Skeletal muscle satellite cell (primary cell): ENCODE measurements around the gene FDXR.

Experiments used
- H3K27me3 ChIP-seq: 2 replicates; pipeline ENCODE4 v1.7.0; 2013; ENCODE audit warnings: low read length; ENCODE audit not compliant: control insufficient read depth, insufficient read depth
- H3K36me3 ChIP-seq: 2 replicates; pipeline ENCODE4 v1.7.0; 2013; ENCODE audit warnings: mild to moderate bottlenecking, control low read depth, low read length; ENCODE audit not compliant: insufficient read depth
- H3K4me1 ChIP-seq: 2 replicates; pipeline ENCODE4 v1.7.0; 2013; ENCODE audit warnings: low read length; ENCODE audit not compliant: control insufficient read depth, insufficient read depth
- H3K4me2 ChIP-seq: 2 replicates; pipeline ENCODE4 v1.7.0; 2013; ENCODE audit warnings: mild to moderate bottlenecking, low read length
- H3K4me3 ChIP-seq: 2 replicates; pipeline ENCODE4 v1.7.0; 2013; ENCODE audit warnings: low read length
- H3K9ac ChIP-seq: 2 replicates; pipeline ENCODE4 v1.7.0; 2013; ENCODE audit warnings: mild to moderate bottlenecking, low read depth, low read length, moderate library complexity
- H3K9me3 ChIP-seq: replicated peaks from 2 replicates; pipeline ENCODE4 v1.7.0; 2013; ENCODE audit warnings: mild to moderate bottlenecking, control low read depth, low read length

The FDXR gene

GRCh38 chr17:74893936-74894671 is 21.3 kb upstream of the FDXR start:
- Histone ChIP-seq H3K4me2 (no peak overlapping the region), H3K9me3 (no peaks in the 10 kb centered on the region), H3K27me3 (peaks cover 77% of the 10 kb centered on the region), H3K4me1 (no peaks in the 10 kb centered on the region), H3K4me3 (no peak overlapping the region), H3K9ac (no peak overlapping the region), H3K36me3 (no peaks in the 10 kb centered on the region)

- H3K27me3 ChIP-seq = peaks cover 84% of the 10 kb centered on the region
- H3K4me2 ChIP-seq = no peak within 1 kb of the TSS
- H3K4me1 ChIP-seq = no peaks in the 10 kb centered on the region
- no peak within 1 kb of the TSS for H3K4me3 ChIP-seq
- no peaks in the 10 kb centered on the region for H3K9me3 ChIP-seq
- H3K9ac ChIP-seq = no peak within 1 kb of the TSS
- no peaks in the 10 kb centered on the region for H3K36me3 ChIP-seq
These were observed 20.4 kb upstream of the FDXR start, which contains the start of gene FADS6 for GRCh38 chr17:74892974-74893911. TSS of gene FADS6 (minus strand) at chr17:74893633. CDS start at chr17:74893595, 38 bp downstream.

GRCh38 chr17:74892013-74892841 is 19.4 kb upstream of the FDXR start:
- peaks cover 83% of the 10 kb centered on the region for H3K27me3 ChIP-seq

GRCh38 chr17:74890554-74890953 is 17.8 kb upstream of the FDXR start:
- no peak overlapping the region for H3K4me2 ChIP-seq
- H3K4me3 ChIP-seq = no peak overlapping the region
- H3K36me3 ChIP-seq = no peaks in the 10 kb centered on the region
- no peak overlapping the region for H3K9ac ChIP-seq
- H3K27me3 ChIP-seq = peaks cover 80% of the 10 kb centered on the region
- no peaks in the 10 kb centered on the region for H3K4me1 ChIP-seq
- no peaks in the 10 kb centered on the region for H3K9me3 ChIP-seq

More at GRCh38 chr17:74892013-74892841, 19.4 kb upstream of the FDXR start:
- Histone ChIP-seq H3K36me3 (no peaks in the 10 kb centered on the region), H3K9me3 (no peaks in the 10 kb centered on the region), H3K4me2 (no peak overlapping the region), H3K9ac (no peak overlapping the region), H3K4me3 (no peak overlapping the region), H3K4me1 (no peaks in the 10 kb centered on the region)

- Histone ChIP-seq H3K4me1 (no peaks in the 10 kb centered on the region), H3K27me3 (peaks cover 62% of the 10 kb centered on the region), H3K36me3 (no peaks in the 10 kb centered on the region)
These were observed 15.7 kb upstream of the FDXR start for GRCh38 chr17:74888469-74888868.

GRCh38 chr17:74883241-74883745 is 10.5 kb upstream of the FDXR start:
- Histone ChIP-seq H3K4me2 (no peak overlapping the region), H3K9me3 (no peaks in the 10 kb centered on the region), H3K4me3 (no peak overlapping the region), H3K4me1 (no peaks in the 10 kb centered on the region), H3K27me3 (peaks cover 55% of the 10 kb centered on the region), H3K36me3 (no peaks in the 10 kb centered on the region), H3K9ac (no peak overlapping the region)

More at GRCh38 chr17:74888469-74888868, 15.7 kb upstream of the FDXR start:
- no peaks in the 10 kb centered on the region for H3K9me3 ChIP-seq
- H3K4me3 ChIP-seq = no peak overlapping the region
- H3K4me2 ChIP-seq = no peak overlapping the region
- no peak overlapping the region for H3K9ac ChIP-seq

- H3K4me3 ChIP-seq = no peak overlapping the region
- no peak overlapping the region for H3K4me2 ChIP-seq
- peaks cover 57% of the 10 kb centered on the region for H3K27me3 ChIP-seq
- no peaks in the 10 kb centered on the region for H3K9me3 ChIP-seq
- no peaks in the 10 kb centered on the region for H3K36me3 ChIP-seq
- no peak overlapping the region for H3K9ac ChIP-seq
- H3K4me1 ChIP-seq = no peaks in the 10 kb centered on the region
These were observed 9.9 kb upstream of the FDXR start for GRCh38 chr17:74882517-74883240.

- H3K27me3 ChIP-seq = peaks cover 48% of the 10 kb centered on the region
- H3K9ac ChIP-seq = no peak overlapping the region
- no peaks in the 10 kb centered on the region for H3K4me1 ChIP-seq
- no peaks in the 10 kb centered on the region for H3K9me3 ChIP-seq
- H3K4me3 ChIP-seq = no peak overlapping the region
- no peaks in the 10 kb centered on the region for H3K36me3 ChIP-seq
- H3K4me2 ChIP-seq = no peak overlapping the region
These were observed 8.3 kb upstream of the FDXR start for GRCh38 chr17:74881073-74881472.

- no peak overlapping the region for H3K9ac ChIP-seq
- no peaks in the 10 kb centered on the region for H3K36me3 ChIP-seq
- H3K4me3 ChIP-seq = no peak overlapping the region
- H3K27me3 ChIP-seq = peaks cover 44% of the 10 kb centered on the region
- no peaks in the 10 kb centered on the region for H3K4me1 ChIP-seq
- no peak overlapping the region for H3K4me2 ChIP-seq
- no peaks in the 10 kb centered on the region for H3K9me3 ChIP-seq
These were observed 6.5 kb upstream of the FDXR start for GRCh38 chr17:74879308-74879707.

GRCh38 chr17:74878658-74879057 is 5.9 kb upstream of the FDXR start:
- Histone ChIP-seq H3K4me3 (no peak overlapping the region), H3K27me3 (peaks cover 44% of the 10 kb centered on the region), H3K36me3 (no peaks in the 10 kb centered on the region)

More at GRCh38 chr17:74878658-74879057, 5.9 kb upstream of the FDXR start:
- no peak overlapping the region for H3K4me2 ChIP-seq
- H3K9me3 ChIP-seq = no peaks in the 10 kb centered on the region
- peaks cover 5% of the 10 kb centered on the region for H3K4me1 ChIP-seq
- no peak overlapping the region for H3K9ac ChIP-seq
